ENCODE measurements around the gene EXOC4.

The EXOC4 gene

DNA sequence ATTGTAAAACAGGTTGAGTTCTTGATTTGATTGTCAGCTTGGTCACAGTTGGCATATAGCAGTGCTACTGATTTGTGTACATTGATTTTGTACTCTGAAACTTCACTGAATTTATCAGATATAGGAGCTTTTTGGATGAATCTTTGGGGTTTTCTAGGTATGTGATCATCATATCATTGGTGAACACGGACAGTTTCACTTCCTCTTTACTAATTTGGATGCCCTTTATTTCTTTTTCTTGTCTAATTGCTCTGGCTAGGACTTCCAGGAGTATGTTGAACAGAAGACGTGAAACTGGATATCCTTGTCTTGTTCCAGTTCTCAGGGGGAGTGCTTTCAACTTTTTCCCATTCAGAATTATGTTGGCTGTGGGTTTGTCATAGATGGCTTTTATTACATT is 86.9 kb downstream of the EXOC4 start:
- Histone ChIP-seq H3K4me3 (ENCODE audit: extremely low read depth, insufficient read depth, low read length, poor library complexity, severe bottlenecking) (no peak overlapping the region), H3K27ac (ENCODE audit: low read depth, low read length, severe bottlenecking) (no peak overlapping the region), H3K4me1 (ENCODE audit: control insufficient read depth, insufficient read depth, low read length, poor library complexity, severe bottlenecking) (no peaks in the 10 kb centered on the region), H3K9me3 (ENCODE audit: control insufficient read depth, low read length) (peaks cover 10% of the 10 kb centered on the region), H3K36me3 (ENCODE audit: control insufficient read depth, insufficient read depth, low read length) (peaks cover 9% of the 10 kb centered on the region)
- 100% methylated on average over 1 of the region's 2 CpGs; no CpG with 5 or more reads in 1 of the 2 experiments for WGBS, 2 experiments (ENCODE audit: insufficient coverage in 2 of 2)

DNA sequence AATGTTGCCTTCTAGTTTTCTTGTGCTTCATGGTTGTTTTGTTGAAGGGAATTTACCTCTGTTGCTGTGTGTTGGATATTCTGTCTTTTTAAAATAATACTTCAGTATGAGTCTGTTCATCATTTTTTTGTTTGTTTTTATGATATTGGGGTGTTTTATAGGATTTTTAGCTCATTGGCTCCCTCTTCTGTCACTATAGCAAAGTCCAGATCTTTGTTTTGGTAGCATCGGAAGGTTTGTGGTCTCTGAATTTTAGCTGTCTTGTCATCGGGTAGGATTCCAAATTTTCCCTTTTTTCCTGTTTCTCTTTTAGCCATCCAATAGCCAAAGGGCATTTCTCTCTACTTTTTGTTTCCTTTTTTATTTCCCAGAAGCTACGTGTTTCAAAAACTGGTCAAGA is 91.4 kb downstream of the EXOC4 start:
- peaks cover 3% of the 10 kb centered on the region for H3K9me3 ChIP-seq (ENCODE audit: control insufficient read depth, low read length)
- H3K4me1 ChIP-seq (ENCODE audit: control insufficient read depth, insufficient read depth, low read length, poor library complexity, severe bottlenecking), result no peaks in the 10 kb centered on the region
- no peak overlapping the region for H3K27ac ChIP-seq (ENCODE audit: low read depth, low read length, severe bottlenecking)
- H3K4me3 ChIP-seq (ENCODE audit: extremely low read depth, insufficient read depth, low read length, poor library complexity, severe bottlenecking), result no peak overlapping the region
- 55 to 65% methylated on average over 2 of the region's 3 CpGs for WGBS, 2 experiments (ENCODE audit: insufficient coverage in 2 of 2)
- H3K36me3 ChIP-seq (ENCODE audit: control insufficient read depth, insufficient read depth, low read length), result no peaks in the 10 kb centered on the region

- Histone ChIP-seq H3K4me1 (ENCODE audit: control insufficient read depth, insufficient read depth, low read length, poor library complexity, severe bottlenecking) (no peaks in the 10 kb centered on the region), H3K4me3 (ENCODE audit: extremely low read depth, insufficient read depth, low read length, poor library complexity, severe bottlenecking) (no peak overlapping the region), H3K9me3 (ENCODE audit: control insufficient read depth, low read length) (no peaks in the 10 kb centered on the region), H3K27ac (ENCODE audit: low read depth, low read length, severe bottlenecking) (no peak overlapping the region), H3K36me3 (ENCODE audit: control insufficient read depth, insufficient read depth, low read length) (no peaks in the 10 kb centered on the region)
- 29 to 72% methylated on average over 1 to 4 of the region's 8 CpGs for WGBS, 2 experiments (ENCODE audit: insufficient coverage in 2 of 2)
Observed at GRCh38 chr7:133345690-133346421, 93.0 kb downstream of the EXOC4 start.

GRCh38 chr7:133348250-133348649 is 95.4 kb downstream of the EXOC4 start:
- 94% methylated on average over 5 of the region's 5 CpGs; no CpG with 5 or more reads in 1 of the 2 experiments for WGBS, 2 experiments (ENCODE audit: insufficient coverage in 2 of 2)
- H3K4me3 ChIP-seq (ENCODE audit: extremely low read depth, insufficient read depth, low read length, poor library complexity, severe bottlenecking), result no peak overlapping the region
- H3K9me3 ChIP-seq (ENCODE audit: control insufficient read depth, low read length), result peaks cover 6% of the 10 kb centered on the region
- H3K36me3 ChIP-seq (ENCODE audit: control insufficient read depth, insufficient read depth, low read length), result no peaks in the 10 kb centered on the region
- no peaks in the 10 kb centered on the region for H3K4me1 ChIP-seq (ENCODE audit: control insufficient read depth, insufficient read depth, low read length, poor library complexity, severe bottlenecking)
- H3K27ac ChIP-seq (ENCODE audit: low read depth, low read length, severe bottlenecking), result no peak overlapping the region

- H3K27ac ChIP-seq (ENCODE audit: low read depth, low read length, severe bottlenecking), result no peak overlapping the region
- H3K9me3 ChIP-seq (ENCODE audit: control insufficient read depth, low read length), result peaks cover 8% of the 10 kb centered on the region
- H3K36me3 ChIP-seq (ENCODE audit: control insufficient read depth, insufficient read depth, low read length), result no peaks in the 10 kb centered on the region
- H3K4me1 ChIP-seq (ENCODE audit: control insufficient read depth, insufficient read depth, low read length, poor library complexity, severe bottlenecking), result no peaks in the 10 kb centered on the region
- no CpG with 5 or more reads among the region's 2 CpGs for WGBS, 2 experiments (ENCODE audit: insufficient coverage in 2 of 2)
- H3K4me3 ChIP-seq (ENCODE audit: extremely low read depth, insufficient read depth, low read length, poor library complexity, severe bottlenecking), result no peak overlapping the region
Observed at GRCh38 chr7:133349101-133349500, 96.2 kb downstream of the EXOC4 start.

DNA sequence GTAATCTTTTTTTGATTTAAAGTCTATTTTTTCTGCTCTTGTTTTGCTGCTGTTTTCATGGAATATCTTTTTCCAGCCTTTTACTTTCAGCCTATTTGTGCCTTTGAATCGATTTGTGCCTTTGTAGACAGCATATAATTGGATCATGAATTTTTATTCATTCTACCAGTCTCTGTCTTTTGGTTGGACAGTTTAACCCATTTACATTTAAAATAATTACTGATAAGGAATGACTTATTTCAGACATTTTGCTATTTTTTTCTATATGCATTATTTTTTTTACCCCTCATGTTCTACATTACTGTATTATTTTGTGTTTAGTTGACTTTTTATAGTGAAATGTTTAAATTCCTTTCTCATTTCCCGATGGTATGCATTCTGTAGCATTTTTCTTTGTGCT is 99.6 kb downstream of the EXOC4 start:
- WGBS, 2 experiments (ENCODE audit: insufficient coverage in 2 of 2), result no CpG with 5 or more reads among the region's 2 CpGs
- H3K36me3 ChIP-seq (ENCODE audit: control insufficient read depth, insufficient read depth, low read length), result no peaks in the 10 kb centered on the region

DNA sequence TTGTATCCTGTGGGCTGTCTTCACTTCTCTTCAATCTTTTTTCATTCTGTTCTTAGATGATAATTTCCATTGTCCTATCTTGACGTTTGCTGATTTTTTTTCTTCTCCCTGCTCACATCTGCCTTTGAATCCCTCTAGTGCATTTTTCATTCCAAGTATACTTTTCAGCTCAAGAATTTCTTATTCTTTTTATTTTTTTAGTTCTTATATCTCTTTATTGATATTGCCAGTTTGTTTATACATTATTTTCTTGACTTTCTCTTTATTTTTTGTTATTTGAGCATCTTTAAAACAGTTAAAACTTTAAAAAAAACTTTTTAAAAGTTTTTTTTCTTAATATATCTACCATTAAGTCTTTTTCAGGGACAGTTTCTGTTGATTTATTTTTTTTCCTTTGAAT is 100.9 kb downstream of the EXOC4 start:
- Histone ChIP-seq H3K9me3 (ENCODE audit: control insufficient read depth, low read length) (peaks cover 8% of the 10 kb centered on the region), H3K36me3 (ENCODE audit: control insufficient read depth, insufficient read depth, low read length) (no peaks in the 10 kb centered on the region), H3K4me3 (ENCODE audit: extremely low read depth, insufficient read depth, low read length, poor library complexity, severe bottlenecking) (no peak overlapping the region), H3K27ac (ENCODE audit: low read depth, low read length, severe bottlenecking) (no peak overlapping the region), H3K4me1 (ENCODE audit: control insufficient read depth, insufficient read depth, low read length, poor library complexity, severe bottlenecking) (peaks cover 6% of the 10 kb centered on the region)
- WGBS, 2 experiments (ENCODE audit: insufficient coverage in 2 of 2), result 86% methylated on average over 1 of the region's 1 CpG; no CpG with 5 or more reads in 1 of the 2 experiments

More for the DNA sequence above, 99.6 kb downstream of the EXOC4 start:
- Histone ChIP-seq H3K27ac (ENCODE audit: low read depth, low read length, severe bottlenecking) (no peak overlapping the region), H3K4me1 (ENCODE audit: control insufficient read depth, insufficient read depth, low read length, poor library complexity, severe bottlenecking) (no peaks in the 10 kb centered on the region), H3K4me3 (ENCODE audit: extremely low read depth, insufficient read depth, low read length, poor library complexity, severe bottlenecking) (no peak overlapping the region), H3K9me3 (ENCODE audit: control insufficient read depth, low read length) (peaks cover 8% of the 10 kb centered on the region)

DNA sequence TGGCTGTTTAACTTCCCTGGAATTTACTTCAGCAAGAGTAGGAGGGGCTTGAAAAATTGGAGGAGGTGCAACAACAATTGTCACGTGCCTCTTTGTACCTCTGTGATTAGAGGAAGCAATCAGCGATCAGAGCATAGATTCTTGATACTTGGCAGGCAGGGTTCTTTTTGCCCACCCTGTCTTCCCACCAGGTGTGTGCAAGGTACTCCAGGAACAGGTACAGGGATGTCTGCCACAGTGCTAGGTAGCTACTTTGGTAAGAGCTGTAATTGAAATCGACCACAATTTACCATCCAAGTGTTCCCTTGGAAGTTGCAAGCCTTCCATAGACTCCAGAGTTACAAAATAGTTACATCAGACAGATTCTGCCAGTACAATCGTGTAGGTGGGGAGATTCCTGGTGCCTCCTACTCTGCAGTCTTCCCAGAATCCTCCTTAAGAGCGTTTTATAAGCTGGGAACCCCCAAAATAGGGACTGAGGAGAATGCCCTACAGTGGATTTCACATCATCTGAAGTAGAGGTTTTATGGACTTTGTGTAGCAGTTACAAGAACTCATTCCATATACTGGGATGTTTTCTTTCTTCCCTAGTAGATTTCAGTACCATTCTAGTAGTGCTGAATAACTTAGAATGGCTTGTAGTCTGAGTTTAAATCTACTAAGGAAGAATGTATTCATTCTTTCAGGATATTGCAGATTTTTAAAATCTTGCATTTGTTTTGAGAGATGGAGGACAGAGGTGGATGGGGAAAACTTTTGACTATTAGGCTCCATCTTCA is 101.9 kb downstream of the EXOC4 start:
- Histone ChIP-seq H3K9me3 (ENCODE audit: control insufficient read depth, low read length) (peaks cover 8% of the 10 kb centered on the region), H3K27ac (ENCODE audit: low read depth, low read length, severe bottlenecking) (no peak overlapping the region), H3K4me3 (ENCODE audit: extremely low read depth, insufficient read depth, low read length, poor library complexity, severe bottlenecking) (no peak overlapping the region), H3K4me1 (ENCODE audit: control insufficient read depth, insufficient read depth, low read length, poor library complexity, severe bottlenecking) (peaks cover 8% of the 10 kb centered on the region), H3K36me3 (ENCODE audit: control insufficient read depth, insufficient read depth, low read length) (no peaks in the 10 kb centered on the region)
- 76 to 93% methylated on average over 3 to 4 of the region's 5 CpGs for WGBS, 2 experiments (ENCODE audit: insufficient coverage in 2 of 2)

DNA sequence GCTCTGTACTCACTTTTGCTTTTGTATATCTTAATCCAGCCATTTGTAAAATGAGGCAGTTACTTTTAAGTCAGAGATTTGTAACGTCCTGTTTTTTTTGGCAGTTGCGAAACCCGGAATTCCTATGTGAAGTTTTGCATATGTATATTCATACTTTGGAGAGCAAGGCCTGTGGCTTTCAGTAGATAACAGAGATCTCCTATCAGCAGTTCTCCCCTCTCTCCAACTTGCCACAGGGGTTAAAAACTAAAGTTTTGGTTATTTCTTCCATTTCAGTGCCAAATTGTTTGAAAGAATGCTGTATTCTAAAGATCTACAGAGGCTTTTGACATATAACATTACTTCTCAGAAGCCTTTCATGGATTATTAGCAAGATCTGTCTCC is 102.4 kb downstream of the EXOC4 start:
- WGBS, 2 experiments (ENCODE audit: insufficient coverage in 2 of 2), result no CpG with 5 or more reads among the region's 3 CpGs
- no peak overlapping the region for H3K27ac ChIP-seq (ENCODE audit: low read depth, low read length, severe bottlenecking)
- no peaks in the 10 kb centered on the region for H3K36me3 ChIP-seq (ENCODE audit: control insufficient read depth, insufficient read depth, low read length)
- H3K4me1 ChIP-seq (ENCODE audit: control insufficient read depth, insufficient read depth, low read length, poor library complexity, severe bottlenecking), result peaks cover 8% of the 10 kb centered on the region
- no peak overlapping the region for H3K4me3 ChIP-seq (ENCODE audit: extremely low read depth, insufficient read depth, low read length, poor library complexity, severe bottlenecking)
- peaks cover 8% of the 10 kb centered on the region for H3K9me3 ChIP-seq (ENCODE audit: control insufficient read depth, low read length)

- Histone ChIP-seq H3K27ac (ENCODE audit: low read depth, low read length, severe bottlenecking) (no peak overlapping the region), H3K9me3 (ENCODE audit: control insufficient read depth, low read length) (peaks cover 8% of the 10 kb centered on the region), H3K36me3 (ENCODE audit: control insufficient read depth, insufficient read depth, low read length) (no peaks in the 10 kb centered on the region), H3K4me1 (ENCODE audit: control insufficient read depth, insufficient read depth, low read length, poor library complexity, severe bottlenecking) (peaks cover 8% of the 10 kb centered on the region), H3K4me3 (ENCODE audit: extremely low read depth, insufficient read depth, low read length, poor library complexity, severe bottlenecking) (no peak overlapping the region)
- WGBS, 2 experiments (ENCODE audit: insufficient coverage in 2 of 2), result 90 to 100% methylated on average over 1 to 2 of the region's 3 CpGs
Observed at GRCh38 chr7:133355822-133356221, 102.9 kb downstream of the EXOC4 start.

- no peak overlapping the region for H3K4me3 ChIP-seq (ENCODE audit: extremely low read depth, insufficient read depth, low read length, poor library complexity, severe bottlenecking)
- H3K4me1 ChIP-seq (ENCODE audit: control insufficient read depth, insufficient read depth, low read length, poor library complexity, severe bottlenecking), result peaks cover 8% of the 10 kb centered on the region
- WGBS, 2 experiments (ENCODE audit: insufficient coverage in 2 of 2), result 46% methylated on average over 2 of the region's 3 CpGs; no CpG with 5 or more reads in 1 of the 2 experiments
- no peaks in the 10 kb centered on the region for H3K36me3 ChIP-seq (ENCODE audit: control insufficient read depth, insufficient read depth, low read length)
- H3K9me3 ChIP-seq (ENCODE audit: control insufficient read depth, low read length), result no peaks in the 10 kb centered on the region
- no peak overlapping the region for H3K27ac ChIP-seq (ENCODE audit: low read depth, low read length, severe bottlenecking)
Observed at GRCh38 chr7:133358708-133359107, 105.8 kb downstream of the EXOC4 start.
